ENCODE measurements around the gene ACAD9. TPM values are rescaled to one million over a fixed set of nuclear protein-coding genes. Genes with fewer than 3 reads are reported as not detected.
A peak's percentile ranks its signal among the peaks of the same experiment; 100 is the strongest.

The ACAD9 gene
- total and polyA plus RNA-seq, 2 of the 13 experiments (the other 11 are each of a cell fraction or from before 2014, with no cell fraction given) = 15.3 to 38.2 TPM

DNA sequence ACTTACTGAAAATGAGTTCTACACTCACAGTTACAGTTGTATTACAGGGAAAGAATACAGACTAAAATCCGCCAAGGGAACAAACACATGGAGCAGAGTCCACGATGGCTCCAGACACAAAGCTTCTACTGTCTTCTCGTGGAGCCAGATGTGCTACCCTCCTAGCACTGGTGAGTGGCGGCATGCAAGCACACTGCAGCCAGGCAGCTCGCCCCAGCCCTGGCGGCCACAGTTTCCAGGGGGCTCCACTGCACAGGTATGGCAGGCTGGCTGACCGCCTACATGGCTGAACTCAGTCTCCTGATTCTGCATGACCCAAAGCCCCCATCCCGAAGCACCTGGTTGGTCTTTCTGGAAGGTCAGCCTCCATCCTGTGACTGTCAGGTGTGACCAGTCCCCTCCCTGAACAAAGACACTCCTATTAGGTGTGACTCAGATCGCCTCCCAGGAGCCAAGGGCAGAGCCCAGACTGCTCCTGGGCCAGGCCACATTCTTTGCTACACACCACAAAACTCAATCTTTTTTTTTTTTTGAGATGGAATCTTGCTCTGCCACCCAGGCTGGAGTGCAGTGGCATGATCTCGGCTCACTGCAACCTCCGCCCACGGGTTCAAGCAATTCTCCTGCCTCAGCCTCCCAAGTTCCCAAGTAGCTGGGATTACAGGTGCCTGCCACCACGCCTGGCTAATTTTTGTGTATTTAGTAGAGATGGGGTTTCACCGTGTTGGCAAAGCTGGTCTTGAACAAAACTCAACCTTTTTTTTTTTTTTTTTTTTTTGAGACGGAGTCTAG is 62.9 kb downstream of the ACAD9 start (continued):
- TF ChIP-seq SRF (IDR thresholded peaks at IDR 0.05; ENCODE audit: low read depth, low read length) = no peak
- peak; percentile 55; the same call in 1 of the 2 replicates for TF ChIP-seq ZNF264 (CRISPR knock-in tag; IDR thresholded peaks at IDR 0.05)
- TF ChIP-seq ZBTB44 (CRISPR knock-in tag; IDR thresholded peaks at IDR 0.05) = no peak
- no peak; the same call in 1 of the 2 replicates for TF ChIP-seq TAF1 (CRISPR knock-in tag; IDR thresholded peaks at IDR 0.05)
- no peak for TF ChIP-seq ZFP36 (IDR thresholded peaks at IDR 0.05; ENCODE audit: borderline replicate concordance, low read depth, low read length, partially characterized antibody)
- no peak for TF ChIP-seq ZBTB40 (IDR thresholded peaks at IDR 0.05)
- no peak for TF ChIP-seq ZBTB40 (CRISPR knock-in tag; IDR thresholded peaks at IDR 0.05)
- TF ChIP-seq, protein P1, sequence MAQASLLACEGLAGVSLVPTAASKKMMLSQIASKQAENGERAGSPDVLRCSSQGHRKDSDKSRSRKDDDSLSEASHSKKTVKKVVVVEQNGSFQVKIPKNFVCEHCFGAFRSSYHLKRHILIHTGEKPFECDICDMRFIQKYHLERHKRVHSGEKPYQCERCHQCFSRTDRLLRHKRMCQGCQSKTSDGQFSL (CRISPR knock-in tag; IDR thresholded peaks at IDR 0.05) = no peak
- no peak for TF ChIP-seq ZBTB3 (CRISPR knock-in tag; IDR thresholded peaks at IDR 0.05; ENCODE audit: borderline replicate concordance, low read depth)
- TF ChIP-seq, protein P2, sequence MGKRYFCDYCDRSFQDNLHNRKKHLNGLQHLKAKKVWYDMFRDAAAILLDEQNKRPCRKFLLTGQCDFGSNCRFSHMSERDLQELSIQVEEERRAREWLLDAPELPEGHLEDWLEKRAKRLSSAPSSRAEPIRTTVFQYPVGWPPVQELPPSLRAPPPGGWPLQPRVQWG (CRISPR knock-in tag; IDR thresholded peaks at IDR 0.05; ENCODE audit: borderline replicate concordance, low read depth) = no peak
- TF ChIP-seq ZNF138 (CRISPR knock-in tag; IDR thresholded peaks at IDR 0.05; ENCODE audit: low read depth) = no peak
- TF ChIP-seq ZNF567 (CRISPR knock-in tag; IDR thresholded peaks at IDR 0.05; ENCODE audit: borderline replicate concordance) = no peak
- 0 out of 2 replicates have a peak, but pooled peaks have one; percentile 38 for TF ChIP-seq ZNF564 (CRISPR knock-in tag; IDR thresholded peaks at IDR 0.05)
- TF ChIP-seq CENPX (CRISPR knock-in tag; IDR thresholded peaks at IDR 0.05) = no peak
- no peak for TF ChIP-seq NFATC3 (CRISPR knock-in tag; IDR thresholded peaks at IDR 0.05)

Data from HepG2 (cell line).